HEK293 (cell line): ENCODE measurements around the gene PLXNA2.

Experiments
- CTCF ChIA-PET: fragments of 350-600 bp; formaldehyde crosslinking; extraction: SDS; loops from one replicate; lab custom pipeline; 2021; ENCODE audit warnings: antibody characterized with exemption; lab: Yijun Ruan, JAX
- POLR2A ChIA-PET: fragments of 300-600 bp; formaldehyde crosslinking; extraction: SDS; loops from one replicate; lab custom pipeline; 2020; ENCODE audit warnings: antibody characterized with exemption, inconsistent platforms; lab: Yijun Ruan, JAX
- H3K27ac ChIP-seq: fragments of 200-500 bp; sonication (Bioruptor generic); 2 replicates; pipeline ENCODE4 v1.5.1; 2014; ENCODE audit warnings: low read depth, low read length, control low read depth, inconsistent platforms; ENCODE audit errors: extremely low read depth
- H3K36me3 ChIP-seq, 2 experiments: fragments of 200-500 bp in 1 of 2; sonication (Bioruptor generic) in 1 of 2; 1 replicate in 1 of 2; 2 replicates in 1 of 2; pipeline ENCODE4 v1.5.1; 2014 to 2017; ENCODE audit warnings: inconsistent platforms in 2 of 2, low read length in 2 of 2; ENCODE audit not compliant: control insufficient read depth in 2 of 2, insufficient read depth in 1 of 2
- H3K4me1 ChIP-seq: fragments of 200-500 bp; sonication (Bioruptor generic); 2 replicates; pipeline ENCODE4 v1.5.1; 2014; ENCODE audit warnings: mild to moderate bottlenecking, low read length, inconsistent platforms; ENCODE audit not compliant: control insufficient read depth, insufficient read depth
- H3K4me3 ChIP-seq: 2 replicates; pipeline ENCODE4 v1.5.1; 2011; ENCODE audit warnings: low read depth, mild to moderate bottlenecking, control low read depth, low read length, moderate library complexity
- H3K9me3 ChIP-seq: fragments of 200-500 bp; sonication (Bioruptor generic); 2 replicates; pipeline ENCODE4 v1.5.1; 2014; ENCODE audit warnings: low read depth, low read length, inconsistent platforms; ENCODE audit not compliant: control insufficient read depth, insufficient read depth
- GLIS1 ChIP-seq: fragments of 450-650 bp; formaldehyde crosslinking; IDR thresholded peaks from 2 replicates; pipeline ENCODE4 v1.5.1; 2016; ENCODE audit warnings: missing biosample characterization, missing genetic modification characterization
- MEIS1 ChIP-seq: sonication (generic); formaldehyde crosslinking; IDR thresholded peaks from 2 replicates; pipeline ENCODE4 v1.8.1; 2022; ENCODE audit warnings: missing genetic modification reagents, mild to moderate bottlenecking, borderline replicate concordance
- MYNN ChIP-seq: fragments of 450-650 bp; formaldehyde crosslinking; IDR thresholded peaks from 2 replicates; pipeline ENCODE4 v1.5.1; 2016; ENCODE audit warnings: missing biosample characterization, missing genetic modification characterization, borderline replicate concordance
- SCRT2 ChIP-seq: fragments of 450-650 bp; formaldehyde crosslinking; IDR thresholded peaks from 2 replicates; pipeline ENCODE4 v1.5.1; 2016; ENCODE audit warnings: missing biosample characterization, missing genetic modification characterization
- TCF7L2 ChIP-seq: IDR thresholded peaks from 2 replicates; pipeline ENCODE4 v1.6.1; 2011; ENCODE audit warnings: low read depth, mild to moderate bottlenecking, inconsistent platforms, low read length, moderate library complexity, borderline replicate concordance
- ZNF133 ChIP-seq: fragments of 450-650 bp; formaldehyde crosslinking; IDR thresholded peaks from 2 replicates; pipeline ENCODE4 v1.5.1; 2016; ENCODE audit warnings: missing biosample characterization, missing genetic modification characterization
- ZNF169 ChIP-seq: fragments of 450-650 bp; formaldehyde crosslinking; IDR thresholded peaks from 2 replicates; pipeline ENCODE4 v1.5.1; 2016; ENCODE audit warnings: missing biosample characterization, missing genetic modification characterization
- ZNF175 ChIP-seq: fragments of 450-650 bp; formaldehyde crosslinking; IDR thresholded peaks from 2 replicates; pipeline ENCODE4 v1.5.1; 2016; ENCODE audit warnings: missing biosample characterization, missing genetic modification characterization
- ZNF24 ChIP-seq: fragments of 450-650 bp; formaldehyde crosslinking; IDR thresholded peaks from 2 replicates; pipeline ENCODE4 v1.5.1; 2016; ENCODE audit warnings: missing biosample characterization, missing genetic modification characterization
- ZNF311 ChIP-seq: fragments of 450-650 bp; formaldehyde crosslinking; IDR thresholded peaks from 2 replicates; pipeline ENCODE4 v1.5.1; 2017; ENCODE audit warnings: missing biosample characterization, missing genetic modification characterization, borderline replicate concordance
- ZNF324 ChIP-seq: fragments of 450-650 bp; formaldehyde crosslinking; IDR thresholded peaks from 2 replicates; pipeline ENCODE4 v1.5.1; 2016; ENCODE audit warnings: missing biosample characterization, missing genetic modification characterization
- ZNF37A ChIP-seq: fragments of 450-650 bp; IDR thresholded peaks from 2 replicates; pipeline ENCODE4 v1.5.1; 2018; ENCODE audit warnings: missing biosample characterization, missing genetic modification characterization
- ZNF473 ChIP-seq: fragments of 450-650 bp; formaldehyde crosslinking; IDR thresholded peaks from 2 replicates; pipeline ENCODE4 v1.5.1; 2017; ENCODE audit warnings: missing biosample characterization, missing genetic modification characterization
- ZNF501 ChIP-seq: fragments of 450-650 bp; formaldehyde crosslinking; IDR thresholded peaks from 2 replicates; pipeline ENCODE4 v1.5.1; 2016; ENCODE audit warnings: missing biosample characterization, missing genetic modification characterization
- ZNF596 ChIP-seq: fragments of 450-650 bp; IDR thresholded peaks from 2 replicates; pipeline ENCODE4 v1.5.0; 2018; ENCODE audit warnings: missing biosample characterization, mild to moderate bottlenecking, missing genetic modification characterization, moderate library complexity
- ZNF670 ChIP-seq: fragments of 450-650 bp; formaldehyde crosslinking; IDR thresholded peaks from 2 replicates; pipeline ENCODE4 v1.5.1; 2016; ENCODE audit warnings: missing biosample characterization, missing genetic modification characterization, low read depth
- TF ChIP-seq, protein P1 (sequence below): fragments of 450-650 bp; formaldehyde crosslinking; IDR thresholded peaks from 2 replicates; pipeline ENCODE4 v1.5.1; 2016; ENCODE audit warnings: missing biosample characterization, missing genetic modification characterization
- TF ChIP-seq, protein P2 (sequence below): fragments of 450-650 bp; formaldehyde crosslinking; IDR thresholded peaks from 2 replicates; pipeline ENCODE4 v1.5.1; 2016; ENCODE audit warnings: missing biosample characterization, missing genetic modification characterization
- TF ChIP-seq, protein P3 (sequence below): fragments of 450-650 bp; formaldehyde crosslinking; IDR thresholded peaks from 2 replicates; pipeline ENCODE4 v1.5.1; 2016; ENCODE audit warnings: missing biosample characterization, missing genetic modification characterization
- TF ChIP-seq, protein P4 (sequence below): fragments of 450-650 bp; formaldehyde crosslinking; IDR thresholded peaks from 2 replicates; pipeline ENCODE4 v1.5.1; 2017; ENCODE audit warnings: missing biosample characterization, missing genetic modification characterization
- TF ChIP-seq, protein P5 (sequence below): IDR thresholded peaks from 2 replicates; pipeline ENCODE4 v1.6.1; 2011; ENCODE audit warnings: mild to moderate bottlenecking, low read depth, low read length, borderline replicate concordance

Gene PLXNA2

DNA sequence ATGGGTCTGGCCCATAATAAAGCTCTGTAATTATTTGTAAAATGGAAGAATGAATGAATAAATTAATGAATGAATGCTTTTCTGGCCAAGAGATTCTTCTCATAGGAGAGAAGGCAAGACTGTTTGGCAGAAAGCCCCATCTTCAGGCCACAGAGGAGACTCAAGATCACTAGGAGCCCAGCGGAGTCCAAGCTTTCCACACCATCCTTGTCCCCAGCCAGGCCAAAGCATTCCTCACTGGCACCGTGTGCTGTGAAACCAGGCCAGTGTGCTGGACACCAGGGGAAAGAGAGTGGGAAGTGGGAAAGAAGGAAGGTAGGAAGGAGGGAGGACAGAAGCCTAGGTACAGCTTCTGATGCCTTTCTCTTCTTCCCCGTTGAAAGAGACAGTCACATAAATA lies 86.4 kb downstream of the PLXNA2 start:
- H3K4me1 ChIP-seq = 0 out of 2 replicates have a peak, but pooled peaks cover 3% of the 10 kb centered on the region
- TF ChIP-seq, protein P1, sequence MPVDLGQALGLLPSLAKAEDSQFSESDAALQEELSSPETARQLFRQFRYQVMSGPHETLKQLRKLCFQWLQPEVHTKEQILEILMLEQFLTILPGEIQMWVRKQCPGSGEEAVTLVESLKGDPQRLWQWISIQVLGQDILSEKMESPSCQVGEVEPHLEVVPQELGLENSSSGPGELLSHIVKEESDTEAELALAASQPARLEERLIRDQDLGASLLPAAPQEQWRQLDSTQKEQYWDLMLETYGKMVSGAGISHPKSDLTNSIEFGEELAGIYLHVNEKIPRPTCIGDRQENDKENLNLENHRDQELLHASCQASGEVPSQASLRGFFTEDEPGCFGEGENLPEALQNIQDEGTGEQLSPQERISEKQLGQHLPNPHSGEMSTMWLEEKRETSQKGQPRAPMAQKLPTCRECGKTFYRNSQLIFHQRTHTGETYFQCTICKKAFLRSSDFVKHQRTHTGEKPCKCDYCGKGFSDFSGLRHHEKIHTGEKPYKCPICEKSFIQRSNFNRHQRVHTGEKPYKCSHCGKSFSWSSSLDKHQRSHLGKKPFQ (tag by site-specific recombination) = no peak
- TF ChIP-seq ZNF133 (tag by site-specific recombination) (no peak), MYNN (no peak)
- TF ChIP-seq, protein P2, sequence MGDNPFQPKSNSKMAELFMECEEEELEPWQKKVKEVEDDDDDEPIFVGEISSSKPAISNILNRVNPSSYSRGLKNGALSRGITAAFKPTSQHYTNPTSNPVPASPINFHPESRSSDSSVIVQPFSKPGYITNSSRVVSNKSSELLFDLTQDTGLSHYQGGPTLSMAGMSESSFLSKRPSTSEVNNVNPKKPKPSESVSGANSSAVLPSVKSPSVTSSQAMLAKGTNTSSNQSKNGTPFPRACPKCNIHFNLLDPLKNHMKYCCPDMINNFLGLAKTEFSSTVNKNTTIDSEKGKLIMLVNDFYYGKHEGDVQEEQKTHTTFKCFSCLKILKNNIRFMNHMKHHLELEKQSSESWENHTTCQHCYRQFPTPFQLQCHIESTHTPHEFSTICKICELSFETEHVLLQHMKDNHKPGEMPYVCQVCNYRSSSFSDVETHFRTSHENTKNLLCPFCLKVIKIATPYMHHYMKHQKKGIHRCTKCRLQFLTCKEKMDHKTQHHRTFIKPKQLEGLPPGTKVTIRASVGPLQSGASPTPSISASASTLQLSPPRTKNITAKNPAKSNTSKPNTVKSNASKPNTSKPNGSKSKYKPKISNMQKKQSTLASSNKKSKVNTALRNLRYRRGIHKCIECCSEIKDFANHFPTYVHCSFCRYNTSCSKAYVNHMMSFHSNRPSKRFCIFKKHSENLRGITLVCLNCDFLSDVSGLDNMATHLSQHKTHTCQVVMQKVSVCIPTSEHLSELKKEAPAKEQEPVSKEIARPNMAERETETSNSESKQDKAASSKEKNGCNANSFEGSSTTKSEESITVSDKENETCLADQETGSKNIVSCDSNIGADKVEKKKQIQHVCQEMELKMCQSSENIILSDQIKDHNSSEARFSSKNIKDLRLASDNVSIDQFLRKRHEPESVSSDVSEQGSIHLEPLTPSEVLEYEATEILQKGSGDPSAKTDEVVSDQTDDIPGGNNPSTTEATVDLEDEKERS = no peak
- TF ChIP-seq, all 188 proteins: peak for 0
- POLR2A ChIA-PET = no interaction called here
- Histone ChIP-seq H3K36me3 (no peaks in the 10 kb centered on the region), H3K9me3 (no peaks in the 10 kb centered on the region), H3K4me3 (no peak overlapping the region), H3K27ac (no peak overlapping the region)
- CTCF ChIA-PET = interaction anchor here (0.6 to 1.3 kb wide), 2 partner anchors 16 to 88 kb away, joined by 3 to 5 read pairs; no protein-coding TSS in a partner anchor

DNA sequence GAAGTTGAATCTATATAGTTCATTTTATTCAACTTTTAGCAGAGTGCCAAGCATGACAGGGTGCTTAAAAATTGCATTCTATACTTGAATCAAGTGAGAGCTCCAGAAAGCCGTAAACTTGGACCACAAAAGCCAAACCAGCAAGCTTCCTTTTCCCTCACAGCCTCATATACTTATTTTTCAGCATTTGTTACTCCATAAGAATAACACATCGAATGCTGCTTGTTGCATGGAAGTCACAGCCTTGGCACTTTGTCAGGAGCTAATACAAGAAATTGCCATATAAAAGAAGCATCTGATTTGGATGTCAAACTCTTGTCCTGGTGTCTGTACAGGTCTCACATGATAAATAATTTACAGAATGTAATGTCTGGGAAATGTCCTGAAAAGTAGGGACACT lies 87.4 kb downstream of the PLXNA2 start:
- Histone ChIP-seq H3K4me3 (no peak overlapping the region), H3K27ac (no peak overlapping the region), H3K36me3 (no peaks in the 10 kb centered on the region), H3K4me1 (0 out of 2 replicates have a peak, but pooled peaks cover 3% of the 10 kb centered on the region)
- ChIA-PET POLR2A (no interaction called here), CTCF (interaction anchor here (1.1 to 1.2 kb wide), 2 partner anchors 9 to 24 kb away, joined by 3 to 4 read pairs; no protein-coding TSS in a partner anchor)
- TF ChIP-seq ZNF37A (tag by site-specific recombination) (no peak), ZNF501 (no peak), ZNF24 (tag by site-specific recombination) (no peak), TCF7L2 (no peak)
- TF ChIP-seq, protein P3, sequence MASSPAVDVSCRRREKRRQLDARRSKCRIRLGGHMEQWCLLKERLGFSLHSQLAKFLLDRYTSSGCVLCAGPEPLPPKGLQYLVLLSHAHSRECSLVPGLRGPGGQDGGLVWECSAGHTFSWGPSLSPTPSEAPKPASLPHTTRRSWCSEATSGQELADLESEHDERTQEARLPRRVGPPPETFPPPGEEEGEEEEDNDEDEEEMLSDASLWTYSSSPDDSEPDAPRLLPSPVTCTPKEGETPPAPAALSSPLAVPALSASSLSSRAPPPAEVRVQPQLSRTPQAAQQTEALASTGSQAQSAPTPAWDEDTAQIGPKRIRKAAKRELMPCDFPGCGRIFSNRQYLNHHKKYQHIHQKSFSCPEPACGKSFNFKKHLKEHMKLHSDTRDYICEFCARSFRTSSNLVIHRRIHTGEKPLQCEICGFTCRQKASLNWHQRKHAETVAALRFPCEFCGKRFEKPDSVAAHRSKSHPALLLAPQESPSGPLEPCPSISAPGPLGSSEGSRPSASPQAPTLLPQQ (tag by site-specific recombination) = no peak
- TF ChIP-seq, protein P4, sequence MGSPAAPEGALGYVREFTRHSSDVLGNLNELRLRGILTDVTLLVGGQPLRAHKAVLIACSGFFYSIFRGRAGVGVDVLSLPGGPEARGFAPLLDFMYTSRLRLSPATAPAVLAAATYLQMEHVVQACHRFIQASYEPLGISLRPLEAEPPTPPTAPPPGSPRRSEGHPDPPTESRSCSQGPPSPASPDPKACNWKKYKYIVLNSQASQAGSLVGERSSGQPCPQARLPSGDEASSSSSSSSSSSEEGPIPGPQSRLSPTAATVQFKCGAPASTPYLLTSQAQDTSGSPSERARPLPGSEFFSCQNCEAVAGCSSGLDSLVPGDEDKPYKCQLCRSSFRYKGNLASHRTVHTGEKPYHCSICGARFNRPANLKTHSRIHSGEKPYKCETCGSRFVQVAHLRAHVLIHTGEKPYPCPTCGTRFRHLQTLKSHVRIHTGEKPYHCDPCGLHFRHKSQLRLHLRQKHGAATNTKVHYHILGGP (tag by site-specific recombination) = no peak
- TF ChIP-seq, all 188 proteins: peak for 0
- H3K9me3 ChIP-seq = no peaks in the 10 kb centered on the region

DNA sequence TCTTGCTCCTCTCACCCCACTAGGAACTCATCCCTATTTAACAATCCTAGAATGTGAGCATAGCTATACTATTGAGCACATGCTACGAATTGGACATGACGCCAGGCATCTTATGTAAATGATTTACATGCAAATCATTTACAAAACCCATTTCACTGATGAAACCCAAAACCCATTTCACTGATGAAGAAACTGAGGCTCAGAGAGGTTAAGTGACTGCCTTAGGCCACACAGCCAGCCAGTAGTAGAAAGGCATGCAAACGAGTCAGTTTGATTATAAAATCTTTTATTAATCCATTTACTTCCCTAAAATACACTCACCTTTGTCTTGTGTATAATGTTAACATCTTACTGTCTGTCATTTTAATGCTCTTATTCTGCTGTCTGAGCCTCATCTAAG lies 87.9 kb downstream of the PLXNA2 start:
- H3K27ac ChIP-seq = no peak overlapping the region
- ChIA-PET CTCF (interaction anchor here (1.1 to 1.2 kb wide), 2 partner anchors 9 to 24 kb away, joined by 3 to 4 read pairs; no protein-coding TSS in a partner anchor), POLR2A (no interaction called here)
- no peaks in the 10 kb centered on the region for H3K9me3 ChIP-seq
- H3K4me1 ChIP-seq = 0 out of 2 replicates have a peak, but pooled peaks cover 3% of the 10 kb centered on the region
- H3K4me3 ChIP-seq = no peak overlapping the region
- no peaks in the 10 kb centered on the region for H3K36me3 ChIP-seq
- TF ChIP-seq ZNF169 (no peak), MEIS1 (CRISPR knock-in tag) (no peak), ZNF133 (tag by site-specific recombination) (no peak), ZNF175 (tag by site-specific recombination) (no peak), ZNF473 (tag by site-specific recombination) (no peak), ZNF324 (tag by site-specific recombination) (no peak), GLIS1 (tag by site-specific recombination) (no peak), ZNF670 (tag by site-specific recombination) (no peak), ZNF311 (no peak), ZNF596 (no peak), SCRT2 (no peak)
- TF ChIP-seq, protein P5, sequence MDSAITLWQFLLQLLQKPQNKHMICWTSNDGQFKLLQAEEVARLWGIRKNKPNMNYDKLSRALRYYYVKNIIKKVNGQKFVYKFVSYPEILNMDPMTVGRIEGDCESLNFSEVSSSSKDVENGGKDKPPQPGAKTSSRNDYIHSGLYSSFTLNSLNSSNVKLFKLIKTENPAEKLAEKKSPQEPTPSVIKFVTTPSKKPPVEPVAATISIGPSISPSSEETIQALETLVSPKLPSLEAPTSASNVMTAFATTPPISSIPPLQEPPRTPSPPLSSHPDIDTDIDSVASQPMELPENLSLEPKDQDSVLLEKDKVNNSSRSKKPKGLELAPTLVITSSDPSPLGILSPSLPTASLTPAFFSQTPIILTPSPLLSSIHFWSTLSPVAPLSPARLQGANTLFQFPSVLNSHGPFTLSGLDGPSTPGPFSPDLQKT = no peak
